Glomerular endothelial cell (primary cell): ENCODE data around the gene CHEK1. TPM values are rescaled to one million over a fixed set of nuclear protein-coding genes. Genes with fewer than 3 reads are reported as not detected.

Experiments
- DNase-seq: peaks from one replicate; pipeline ENCODE4 v3.0.0-alpha.2; 2011; ENCODE audit warnings: low read depth, low spot score; ENCODE audit errors: extremely low read depth
- total RNA-seq: library from RNA; depleted of rRNA; stranded (reverse); fragments of >200 nt; gene quantifications from 2 replicates; pipeline ENCODE4 v1.2.3, GENCODE V29; 2015

Gene CHEK1
- total RNA-seq, 1 donor from 2014 or later = 12.6 TPM

DNA sequence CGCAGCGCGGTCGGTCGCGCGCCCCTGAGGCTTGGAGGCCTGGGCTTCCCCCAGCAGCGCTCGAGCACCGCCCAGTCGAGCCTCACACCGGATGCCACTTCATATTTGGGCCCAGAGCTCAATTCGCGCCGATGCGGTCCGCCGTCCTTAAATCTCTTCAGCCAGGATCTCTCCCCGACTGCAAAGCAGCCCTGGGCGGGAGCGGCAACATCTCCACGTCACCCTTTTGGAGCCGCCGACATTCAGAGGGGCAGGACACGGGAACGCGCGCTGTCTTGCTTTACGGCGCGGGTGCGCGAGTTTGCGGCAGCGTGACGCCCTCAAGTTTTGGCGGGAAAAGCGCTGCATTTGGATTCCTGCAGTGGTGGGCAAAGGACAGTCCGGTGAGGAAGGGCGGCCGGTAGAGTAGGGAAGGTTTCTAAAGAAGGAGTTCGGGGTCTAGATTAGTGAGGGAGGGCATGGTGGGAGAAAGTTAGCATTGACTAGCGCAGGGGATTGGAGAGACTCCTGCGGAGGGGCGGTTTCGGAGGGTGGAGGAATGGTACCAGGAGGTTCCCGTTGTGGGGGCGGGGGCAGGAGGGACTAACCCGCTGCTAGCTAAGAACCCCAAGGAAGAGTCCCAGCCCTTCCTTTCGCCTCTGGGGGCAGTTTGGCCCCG lies 796 bp downstream of the CHEK1 start:
- no peak for DNase-seq

DNA sequence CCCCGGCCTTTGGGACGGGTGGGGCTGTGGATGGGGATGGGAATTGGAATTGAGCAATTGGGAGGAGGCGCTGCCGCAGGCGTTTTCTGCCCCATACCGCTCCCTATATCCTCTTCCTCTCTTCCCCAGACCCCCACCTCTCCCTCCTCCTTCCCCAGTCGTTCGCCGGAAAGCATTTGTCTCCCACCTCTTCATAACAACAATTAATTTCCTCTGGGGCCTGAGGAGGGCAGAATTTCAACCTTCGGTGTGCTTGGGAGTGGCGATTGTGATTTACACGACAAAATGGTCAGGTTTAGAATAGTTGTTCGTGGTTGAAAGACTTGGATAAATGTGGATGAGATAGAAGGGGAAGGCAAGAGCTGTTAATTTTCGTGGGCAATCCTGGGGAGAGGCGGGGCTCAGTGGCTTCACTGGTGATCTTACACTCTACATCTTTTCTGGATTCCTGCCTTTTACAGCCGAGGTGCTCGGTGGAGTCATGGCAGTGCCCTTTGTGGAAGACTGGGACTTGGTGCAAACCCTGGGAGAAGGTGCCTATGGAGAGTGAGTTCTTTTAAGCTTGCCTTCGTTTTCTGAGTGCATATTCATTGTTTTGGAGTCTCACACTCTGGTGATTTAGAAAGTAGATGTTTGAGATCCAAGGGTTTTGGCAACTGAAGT lies 1.5 kb downstream of the CHEK1 start:
- DNase-seq = no peak

DNA sequence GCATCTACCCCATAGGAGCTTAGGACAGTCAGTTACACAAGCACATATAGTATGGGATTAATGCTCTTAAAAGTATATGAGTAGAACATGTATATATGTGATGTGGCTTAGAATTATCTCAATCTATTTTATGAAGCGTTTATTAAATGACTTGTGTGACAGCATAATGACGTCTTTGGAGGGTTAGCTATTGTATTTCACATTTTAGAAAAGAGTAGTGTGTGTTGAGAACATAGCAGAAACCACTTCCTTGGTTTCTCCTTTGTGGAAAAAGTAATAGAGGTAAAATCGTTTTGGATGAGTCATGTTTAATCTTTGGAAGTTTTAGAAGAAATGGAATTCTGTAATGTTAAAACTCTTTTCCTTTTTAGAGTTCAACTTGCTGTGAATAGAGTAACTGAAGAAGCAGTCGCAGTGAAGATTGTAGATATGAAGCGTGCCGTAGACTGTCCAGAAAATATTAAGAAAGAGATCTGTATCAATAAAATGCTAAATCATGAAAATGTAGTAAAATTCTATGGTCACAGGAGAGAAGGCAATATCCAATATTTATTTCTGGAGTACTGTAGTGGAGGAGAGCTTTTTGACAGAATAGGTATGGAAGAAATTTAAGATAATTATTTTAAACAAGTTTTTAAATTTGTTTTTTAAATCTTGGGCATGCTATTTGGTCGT lies 2.4 kb downstream of the CHEK1 start:
- no peak for DNase-seq

DNA sequence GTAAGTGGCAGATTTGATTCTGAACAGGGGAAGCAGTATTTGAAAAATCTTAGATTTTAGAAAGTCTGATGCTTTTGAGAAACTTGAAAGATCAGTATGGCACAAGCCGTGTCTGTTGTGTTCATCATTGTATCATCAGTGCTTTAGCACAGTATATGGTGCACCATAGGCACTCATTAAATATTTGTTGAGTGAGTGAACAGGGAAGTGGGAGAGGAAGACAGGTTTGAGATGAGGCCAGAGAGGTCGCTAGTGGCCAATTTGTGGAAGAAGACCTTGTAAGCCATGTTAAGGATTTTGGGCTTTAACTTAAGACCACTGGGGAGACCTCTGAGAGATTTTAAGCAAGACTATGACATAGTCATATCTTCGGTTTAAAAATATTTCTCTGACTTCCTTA lies 12.9 kb downstream of the CHEK1 start:
- DNase-seq = no peak

DNA sequence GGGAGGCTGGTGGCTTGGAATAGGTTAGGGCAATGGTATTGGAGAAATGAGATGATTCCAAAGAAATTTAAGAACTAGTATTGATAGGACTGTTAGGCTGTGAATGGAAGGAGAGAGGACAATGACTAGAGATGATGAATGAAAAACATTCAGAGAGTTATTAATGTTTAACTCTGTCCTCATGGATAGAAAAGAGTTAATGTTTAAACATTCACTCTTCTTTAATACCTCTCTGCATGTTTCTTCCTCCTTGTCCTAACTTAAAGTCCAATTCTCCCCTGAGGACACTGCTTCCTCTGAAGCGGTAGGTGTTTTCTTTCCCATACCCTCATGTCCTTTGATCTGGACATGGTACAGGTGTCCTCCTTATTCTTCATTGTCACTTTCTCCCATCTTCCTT lies 13.4 kb downstream of the CHEK1 start:
- no peak for DNase-seq

DNA sequence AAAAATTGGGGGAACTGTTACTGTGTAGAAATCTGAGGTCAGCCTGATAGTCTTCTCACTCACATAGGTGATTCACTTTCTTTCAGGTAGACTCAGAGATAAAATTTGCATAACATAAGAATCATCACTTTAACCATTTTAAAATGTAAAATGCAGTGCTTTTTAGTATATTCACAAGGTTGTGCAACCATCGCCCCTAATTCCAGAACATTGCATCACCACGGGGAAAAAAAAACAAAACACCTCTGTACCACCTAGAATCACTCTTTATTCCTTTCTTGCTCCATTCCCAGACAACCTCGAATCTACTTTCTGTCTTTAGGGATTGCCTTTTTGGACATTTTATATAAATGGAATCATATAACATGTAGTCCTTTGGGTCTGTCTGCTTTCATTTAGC lies 20.9 kb downstream of the CHEK1 start:
- no peak for DNase-seq

DNA sequence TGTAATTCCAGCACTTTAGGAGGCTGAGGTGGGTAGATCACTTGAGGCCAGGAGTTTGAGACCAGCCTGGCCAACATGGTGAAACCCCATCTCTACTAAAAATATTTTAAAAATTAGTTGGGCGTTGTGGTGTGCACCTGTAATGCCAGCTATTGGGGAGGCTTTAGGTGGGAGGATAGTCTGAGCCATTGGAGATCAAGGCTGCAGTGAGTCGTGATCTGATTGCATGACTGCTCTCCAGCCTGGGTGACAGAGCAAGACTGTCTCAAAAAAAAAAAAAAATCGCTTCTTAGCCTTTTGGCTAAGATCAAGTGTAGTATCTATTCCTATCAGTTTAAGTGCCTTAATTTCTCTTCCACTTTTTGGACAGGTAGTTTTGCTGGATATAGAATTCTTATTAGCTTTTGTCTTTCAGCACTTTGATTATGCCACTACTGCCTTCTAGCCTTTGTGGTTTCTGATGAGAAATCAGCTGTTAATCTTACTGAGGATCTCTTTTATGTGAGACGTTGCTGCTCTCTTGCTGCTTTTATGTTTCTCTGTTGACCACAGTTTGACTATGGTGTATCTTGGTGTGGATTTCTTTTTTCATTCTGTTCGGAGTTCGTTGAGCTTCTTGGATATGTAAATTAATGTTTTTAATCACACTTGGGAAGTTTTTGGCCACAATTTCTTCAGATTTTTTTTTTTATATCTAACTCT lies 24.7 kb downstream of the CHEK1 start:
- DNase-seq = no peak

DNA sequence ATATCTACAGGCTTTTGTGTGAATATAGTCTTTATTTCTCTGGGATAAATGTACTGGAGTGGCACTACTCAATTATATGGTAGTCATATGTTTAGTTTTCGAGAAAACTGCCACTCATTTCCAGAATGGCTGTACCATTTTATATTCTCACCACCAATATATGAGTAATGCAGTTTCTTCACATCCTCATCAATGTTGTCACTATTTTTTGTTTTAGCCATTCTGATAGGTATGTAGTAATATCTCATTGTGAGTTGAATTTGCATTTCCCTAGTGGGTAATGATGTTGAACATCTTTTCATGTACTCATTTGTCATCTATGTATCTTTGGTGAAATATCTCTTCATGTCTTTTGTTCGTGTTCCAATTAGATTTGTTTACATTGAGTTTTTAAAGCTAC lies 37.7 kb downstream of the CHEK1 start:
- DNase-seq = no peak

DNA sequence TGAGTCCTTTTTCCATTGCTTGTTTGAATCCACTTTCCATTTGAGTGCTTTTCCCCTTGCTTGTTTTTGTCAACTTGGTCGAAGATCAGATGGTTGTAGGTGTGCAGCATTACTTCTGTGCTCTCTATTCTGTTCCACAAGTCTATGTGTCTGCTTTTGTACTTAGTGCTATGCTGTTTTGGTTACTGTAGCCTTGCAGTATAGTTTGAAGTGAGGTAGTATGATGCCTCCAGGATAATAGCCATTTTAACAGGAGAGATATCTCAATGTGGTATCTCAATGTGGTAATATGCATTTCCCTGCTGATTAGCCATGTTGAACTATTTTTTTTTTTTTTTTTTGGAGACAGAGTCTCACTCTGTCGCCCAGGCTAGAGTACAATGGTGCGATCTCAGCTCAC lies 38.9 kb downstream of the CHEK1 start:
- DNase-seq = no peak

DNA sequence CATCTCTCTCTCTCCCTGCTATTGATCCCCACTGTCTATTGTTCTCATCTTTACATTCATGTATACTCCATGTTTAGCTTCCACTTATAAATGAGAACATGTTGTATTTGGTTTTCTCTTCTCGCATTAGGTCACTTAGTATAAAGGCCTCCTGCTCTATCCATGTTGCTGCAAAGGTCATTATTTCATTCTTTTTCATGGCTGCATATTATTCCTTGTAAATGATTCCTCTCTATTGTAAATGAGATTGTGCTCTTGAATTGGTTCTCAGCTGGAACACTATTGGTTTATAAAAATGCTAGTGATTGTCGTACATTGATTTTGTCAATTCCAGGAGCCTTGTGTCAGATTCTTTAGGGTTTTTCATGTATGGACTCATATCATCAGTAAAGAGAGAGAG lies 42.2 kb downstream of the CHEK1 start:
- no peak for DNase-seq

DNA sequence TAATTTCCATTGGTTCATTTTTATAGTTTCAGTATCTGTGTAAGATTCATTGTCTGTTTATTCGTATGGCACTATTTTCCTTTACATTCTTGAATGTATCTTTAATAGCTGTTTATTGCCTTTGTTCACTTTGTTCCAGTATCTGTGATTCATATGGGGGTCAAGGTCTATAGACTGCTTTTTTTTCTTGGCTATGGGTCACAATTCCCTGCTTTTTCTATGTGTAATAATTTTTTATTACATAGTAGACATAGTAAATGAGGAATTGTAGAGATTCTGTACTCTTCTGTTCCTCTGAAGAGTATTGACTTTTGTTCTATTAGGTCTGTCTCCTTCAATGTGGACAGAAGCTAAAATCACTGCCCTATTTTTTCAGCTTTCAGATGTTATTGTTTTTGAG lies 45.2 kb downstream of the CHEK1 start:
- DNase-seq = no peak

DNA sequence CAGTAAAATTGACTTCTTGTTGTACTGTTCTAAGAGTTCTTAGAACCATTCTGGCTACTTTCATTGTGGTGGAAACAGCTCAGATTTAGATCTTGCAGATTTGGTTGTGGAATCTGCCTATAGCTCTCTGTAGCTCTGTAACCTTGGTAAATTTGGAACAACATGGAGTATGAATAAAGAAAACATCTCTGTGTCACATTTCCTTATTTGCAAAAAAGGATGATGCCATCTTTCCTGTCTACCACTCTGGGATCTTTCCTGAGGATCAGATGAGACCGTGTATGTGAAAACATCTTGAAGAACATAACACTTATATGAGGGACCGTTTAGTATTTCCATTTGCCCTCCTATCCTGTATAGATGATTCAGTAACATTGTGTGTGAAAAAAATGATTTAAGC lies 46.6 kb downstream of the CHEK1 start:
- DNase-seq = no peak

DNA sequence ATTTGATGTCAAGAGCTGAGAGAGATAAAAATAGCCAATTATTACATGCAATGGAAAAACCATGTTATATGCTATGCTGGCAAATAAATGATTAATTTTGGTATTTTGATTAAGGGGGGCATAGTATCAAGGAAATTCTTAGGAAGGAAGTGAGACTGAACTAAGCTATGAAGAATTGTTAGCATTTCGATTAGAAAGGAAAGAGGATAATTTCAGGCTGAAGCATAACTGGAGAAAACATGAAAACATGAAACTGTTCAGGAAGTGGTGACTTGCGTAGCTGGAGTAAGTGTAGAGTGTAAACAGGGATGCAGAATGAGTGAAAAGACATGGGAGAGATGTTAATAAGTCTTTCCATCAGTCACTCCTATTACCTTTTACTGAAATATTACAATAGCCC lies 49.2 kb downstream of the CHEK1 start:
- DNase-seq = peak; percentile 37

DNA sequence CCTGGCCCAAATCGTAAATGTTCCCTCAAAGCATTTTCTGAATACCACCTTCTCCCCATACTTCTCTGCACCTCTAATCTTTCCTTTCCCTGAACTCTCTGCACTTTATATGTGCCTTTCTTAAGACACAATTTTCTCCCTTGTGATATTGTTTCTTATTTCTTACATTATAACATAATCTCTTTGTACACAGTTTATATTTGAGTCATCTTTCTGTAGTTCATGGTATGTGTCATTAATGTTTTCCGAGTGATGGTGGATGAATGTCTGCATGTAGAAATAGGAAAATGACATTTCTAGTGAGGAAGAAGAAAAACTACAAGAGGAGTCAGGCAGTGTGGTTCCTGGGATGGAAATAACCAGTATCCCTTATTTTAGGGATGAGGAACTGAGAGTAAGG lies 50.2 kb downstream of the CHEK1 start:
- no peak for DNase-seq

DNA sequence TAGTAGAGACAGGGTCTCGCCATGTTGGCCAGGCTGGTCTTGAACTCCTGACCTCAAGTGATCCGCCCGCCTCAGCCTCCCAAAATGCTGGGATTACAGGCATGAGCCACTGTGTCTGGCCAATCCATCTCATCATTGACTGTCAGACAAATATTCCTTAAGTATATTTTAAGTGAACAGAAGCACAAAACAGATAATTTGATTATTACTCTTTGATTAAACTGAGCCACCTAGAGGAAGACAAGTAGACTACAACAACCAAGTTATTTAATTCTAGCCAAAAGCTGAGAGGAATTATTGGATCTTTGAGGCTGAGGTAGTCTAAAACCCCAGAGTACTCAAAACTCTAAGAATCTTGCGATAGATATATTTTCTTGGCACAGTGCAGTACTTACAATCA lies 54.4 kb downstream of the CHEK1 start:
- no peak for DNase-seq

DNA sequence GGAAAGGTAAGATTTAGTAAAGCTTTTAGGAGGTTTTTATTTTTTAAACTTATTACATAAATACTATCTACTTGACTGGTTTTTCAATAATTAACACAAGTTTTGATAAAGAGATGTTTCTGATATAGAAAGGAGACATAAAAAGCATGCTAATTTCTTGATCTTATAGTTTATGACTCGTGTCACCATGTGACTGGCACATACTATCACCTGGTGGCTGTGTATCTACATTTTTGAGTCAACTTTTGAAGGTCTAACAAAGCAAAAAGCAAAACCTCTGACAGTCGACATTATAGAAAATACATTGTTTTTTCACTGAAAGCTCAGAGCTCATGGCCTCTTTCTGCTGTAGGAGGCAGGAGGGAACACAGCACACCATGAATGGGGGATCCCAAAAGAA lies 54.9 kb downstream of the CHEK1 start:
- no peak for DNase-seq

DNA sequence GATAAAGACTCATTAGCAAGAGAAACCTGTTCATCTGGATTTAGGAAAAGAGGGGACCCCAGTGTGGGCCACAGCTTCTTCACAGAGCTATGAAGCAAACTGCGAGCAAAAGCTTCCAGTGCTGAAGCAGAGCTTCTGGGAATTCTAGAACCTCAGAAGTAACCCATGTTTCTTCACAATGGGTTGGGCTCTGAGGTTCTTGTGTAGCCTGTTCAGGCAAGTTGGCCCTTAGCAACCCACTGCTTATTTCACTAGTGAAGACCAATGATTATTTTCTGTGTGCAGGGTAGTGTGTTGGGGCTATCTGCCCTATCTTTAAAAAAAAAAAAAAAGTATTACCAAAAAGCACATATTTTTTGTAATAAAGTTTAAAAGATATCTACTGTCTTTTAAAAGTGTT lies 55.8 kb downstream of the CHEK1 start, which contains the start of gene ACRV1:
Gene ACRV1, minus strand, starts transcription at position 101 of the 400 bp plus-strand sequence. Its CDS starts 67 bp downstream, at position 34.
- DNase-seq = no peak

DNA sequence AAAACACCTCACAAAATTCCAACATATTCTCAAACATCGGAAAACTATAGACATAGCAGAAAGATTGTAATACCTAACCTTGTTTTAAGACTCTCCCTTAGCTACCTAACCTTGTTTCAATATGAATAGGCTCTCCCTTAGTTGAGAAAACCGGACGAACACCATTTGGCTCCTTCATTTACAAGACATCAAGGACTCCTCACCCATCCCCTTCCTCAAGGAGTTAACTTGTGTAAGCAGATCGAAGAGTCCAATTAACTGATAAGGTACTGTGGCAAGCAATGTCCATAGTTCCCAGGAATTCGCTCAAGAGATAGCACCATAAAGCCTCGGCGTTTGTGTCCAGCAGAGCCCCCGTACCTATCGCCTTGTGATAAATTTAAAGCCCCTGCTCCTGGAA lies 60.3 kb downstream of the CHEK1 start:
- no peak for DNase-seq

DNA sequence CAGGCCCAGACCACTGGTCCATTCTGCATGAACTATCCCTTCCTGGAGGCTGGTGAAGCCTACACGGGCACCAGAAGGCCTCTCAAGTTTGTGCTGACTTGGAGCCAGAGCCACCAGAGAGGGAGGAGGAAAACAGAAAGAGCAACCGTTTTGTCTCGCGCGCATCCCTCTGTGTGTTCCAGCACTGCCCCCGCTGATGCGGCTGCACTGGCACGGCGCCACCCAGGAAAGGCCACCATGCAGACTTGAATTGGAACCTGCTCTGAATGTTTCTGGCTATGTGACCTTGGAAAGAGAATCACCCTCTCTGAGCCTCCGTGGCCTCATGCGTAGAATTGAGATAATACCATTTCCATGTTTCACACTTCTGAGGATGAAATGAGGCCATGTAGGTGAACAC lies 63.1 kb downstream of the CHEK1 start:
- DNase-seq = no peak

DNA sequence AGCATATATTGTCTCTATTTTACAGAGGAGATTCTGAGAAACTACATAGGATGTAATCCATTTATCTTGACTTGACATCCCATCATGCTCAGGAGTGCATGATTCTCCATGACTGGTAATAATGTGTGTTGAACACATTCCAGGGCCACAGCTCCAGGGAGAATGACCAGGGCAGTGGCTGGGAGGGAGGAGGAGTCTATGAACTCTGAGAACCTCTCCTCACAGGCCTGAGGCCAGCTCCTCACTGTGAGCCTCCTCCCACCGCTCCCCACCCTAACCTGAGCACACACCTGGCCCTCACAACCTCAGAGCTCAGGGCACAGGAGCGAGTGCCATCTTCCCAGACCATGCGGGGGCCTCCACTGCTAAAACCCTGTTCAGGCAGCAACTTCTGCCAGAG lies 63.7 kb downstream of the CHEK1 start:
- no peak for DNase-seq

DNA sequence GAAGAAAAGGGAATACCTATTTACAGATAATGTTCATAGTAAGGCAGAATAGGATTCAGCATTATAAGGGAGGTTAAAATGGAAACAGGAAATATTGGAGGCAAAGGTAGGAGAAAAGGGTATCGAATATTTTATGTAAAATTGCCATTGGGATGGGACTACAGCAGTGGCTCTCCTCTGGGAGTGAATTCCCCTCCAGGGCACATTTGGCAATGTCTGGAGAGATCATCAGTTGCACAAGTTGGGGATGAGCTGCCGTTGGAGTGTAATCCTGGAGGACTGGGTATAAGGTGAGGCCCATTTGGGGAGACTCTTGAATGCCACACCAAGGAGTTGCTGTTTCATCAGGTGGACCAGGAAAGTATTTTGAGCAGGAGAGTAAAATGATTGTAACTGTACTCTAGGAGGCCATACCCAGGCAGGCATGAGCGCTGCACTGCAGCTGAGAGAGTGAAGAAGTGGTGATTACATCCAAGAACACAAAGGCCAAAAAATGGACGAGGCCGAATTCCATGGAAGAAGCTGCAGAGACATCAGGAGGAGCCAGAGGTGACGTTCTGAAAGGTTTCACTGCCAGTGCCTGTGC lies 64.4 kb downstream of the CHEK1 start:
- no peak for DNase-seq
